HUDEP-2 (cell line): ENCODE results near the gene RPL27A.
"Not testable (repeated sequence)": the region's sequence is repeated elsewhere in the genome, so short reads cannot be mapped to it uniquely, and the experiment has no call there.

Experiments
- DNase-seq, 76 experiments: peaks; one replicate each; lab custom pipeline; 2025; ENCODE audit not compliant: unreplicated experiment in 76 of 76; lab: John Stamatoyannopoulos, UW

The RPL27A gene

GRCh38 chr11:8682303-8683114 lies at the start of gene RPL27A, which contains the start of gene TRIM66:
Gene RPL27A (plus strand): TSS chr11:8682792. CDS start chr11:8682814, 22 bp downstream.
Gene TRIM66 (minus strand): TSS chr11:8682665. CDS start chr11:8672274, 10,391 bp downstream.
- DNase-seq: peak; percentile 20 to 97 (median 93)

GRCh38 chr11:8634498-8634897 lies 48.1 kb upstream of the RPL27A start:
- no peak for DNase-seq

- DNase-seq: no peak
Observed at GRCh38 chr11:8636127-8636526, 46.5 kb upstream of the RPL27A start.

- no peak for DNase-seq
Observed at GRCh38 chr11:8638300-8638699, 44.3 kb upstream of the RPL27A start.

- DNase-seq: no peak
Observed at GRCh38 chr11:8639655-8640054, 42.9 kb upstream of the RPL27A start.

GRCh38 chr11:8640267-8640906 lies 42.2 kb upstream of the RPL27A start:
- DNase-seq: no peak

- DNase-seq: no peak
Observed at GRCh38 chr11:8641332-8641731, 41.3 kb upstream of the RPL27A start.

- no peak for DNase-seq
Observed at GRCh38 chr11:8642196-8642841, 40.3 kb upstream of the RPL27A start.

- DNase-seq: no peak
Observed at GRCh38 chr11:8646873-8647272, 35.7 kb upstream of the RPL27A start.

- no peak for DNase-seq
Observed at GRCh38 chr11:8649361-8649760, 33.2 kb upstream of the RPL27A start.

GRCh38 chr11:8650401-8650990 lies 32.1 kb upstream of the RPL27A start:
- no peak for DNase-seq

- no peak for DNase-seq
Observed at GRCh38 chr11:8652140-8652539, 30.5 kb upstream of the RPL27A start.

- no peak for DNase-seq
Observed at GRCh38 chr11:8654503-8654902, 28.1 kb upstream of the RPL27A start.

- no peak for DNase-seq
Observed at GRCh38 chr11:8656291-8656690, 26.3 kb upstream of the RPL27A start.

- no peak for DNase-seq
Observed at GRCh38 chr11:8658321-8659057, 24.1 kb upstream of the RPL27A start.

GRCh38 chr11:8661001-8661795 lies 21.4 kb upstream of the RPL27A start:
- DNase-seq: no peak

GRCh38 chr11:8665222-8665621 lies 17.4 kb upstream of the RPL27A start:
- no peak for DNase-seq

- DNase-seq: not testable (repeated sequence)
Observed at GRCh38 chr11:8670081-8670480, 12.5 kb upstream of the RPL27A start.

- DNase-seq: no peak
Observed at GRCh38 chr11:8671193-8671612, 11.4 kb upstream of the RPL27A start.

GRCh38 chr11:8671651-8672062 lies 10.9 kb upstream of the RPL27A start:
- DNase-seq: peak in 10 of 76 experiments; percentile 8 to 30 (median 16)
